RPMI7951 (cell line): ENCODE results near the gene KDM1A. TPM values are rescaled to one million over a fixed set of nuclear protein-coding genes. Genes with fewer than 3 reads are reported as not detected.
A peak's percentile ranks its signal among the peaks of the same experiment; 100 is the strongest.
"Not testable (repeated sequence)": the region's sequence is repeated elsewhere in the genome, so short reads cannot be mapped to it uniquely, and the experiment has no call there.

Experiments used
- DNase-seq: peaks from one replicate; pipeline ENCODE4 v3.0.0-alpha.2; 2012; ENCODE audit warnings: low read depth
- total RNA-seq: library from RNA; depleted of rRNA; stranded (reverse); fragments of >200 nt; shearing (Covaris generic); gene quantifications from 2 replicates; pipeline ENCODE4 v1.2.3, GENCODE V29; 2014; rRNA removed

Gene KDM1A
- 95.1 and 126 TPM in 2 replicates for total RNA-seq

DNA sequence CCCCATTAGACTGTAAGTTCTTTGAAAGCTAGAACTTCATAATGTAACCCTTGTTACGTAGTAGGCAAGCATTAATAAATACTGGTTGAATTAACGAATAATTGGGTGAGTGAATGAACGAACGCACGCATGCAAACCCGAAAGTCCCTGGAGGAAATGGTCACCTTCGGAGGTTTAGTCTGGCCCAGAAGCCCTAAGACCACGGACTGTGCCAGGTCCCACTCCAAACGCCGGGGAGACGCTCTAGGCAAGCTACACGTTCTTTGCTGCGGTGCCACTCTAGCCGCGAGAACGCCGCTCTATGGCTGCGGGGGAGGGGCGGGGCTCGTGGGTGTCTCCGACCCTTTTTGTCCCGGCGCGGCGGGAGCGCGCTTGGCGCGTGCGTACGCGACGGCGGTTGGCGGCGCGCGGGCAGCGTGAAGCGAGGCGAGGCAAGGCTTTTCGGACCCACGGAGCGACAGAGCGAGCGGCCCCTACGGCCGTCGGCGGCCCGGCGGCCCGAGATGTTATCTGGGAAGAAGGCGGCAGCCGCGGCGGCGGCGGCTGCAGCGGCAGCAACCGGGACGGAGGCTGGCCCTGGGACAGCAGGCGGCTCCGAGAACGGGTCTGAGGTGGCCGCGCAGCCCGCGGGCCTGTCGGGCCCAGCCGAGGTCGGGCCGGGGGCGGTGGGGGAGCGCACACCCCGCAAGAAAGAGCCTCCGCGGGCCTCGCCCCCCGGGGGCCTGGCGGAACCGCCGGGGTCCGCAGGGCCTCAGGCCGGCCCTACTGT, at the start of gene KDM1A:
Gene KDM1A, plus strand, starts transcription at position 375 of the 769 bp plus-strand sequence. Its CDS starts 129 bp downstream, at position 504.
- peak; percentile 98 for DNase-seq

GRCh38 chr1:22970096-22970495, 49.2 kb upstream of the KDM1A start:
- DNase-seq = no peak

DNA sequence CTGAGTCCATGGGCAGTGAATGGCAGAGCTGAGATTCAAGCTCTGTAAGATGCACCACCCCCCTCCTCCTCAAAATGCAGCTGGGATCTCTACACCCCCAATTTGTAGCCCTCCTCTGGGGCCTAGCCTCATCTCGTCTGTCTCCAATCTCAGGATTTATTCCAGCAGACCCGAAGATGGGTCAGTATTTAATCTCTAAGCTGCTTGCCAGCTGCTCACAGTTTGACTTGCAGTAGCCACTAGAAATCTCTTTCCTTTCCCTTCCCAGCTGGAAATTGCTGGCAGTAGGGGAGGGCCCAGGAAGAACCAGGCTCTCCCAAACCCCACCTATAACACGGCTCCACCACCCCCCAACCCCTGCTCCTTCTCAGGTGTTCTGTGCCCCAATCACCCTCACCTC, 48.1 kb upstream of the KDM1A start:
- DNase-seq = no peak

DNA sequence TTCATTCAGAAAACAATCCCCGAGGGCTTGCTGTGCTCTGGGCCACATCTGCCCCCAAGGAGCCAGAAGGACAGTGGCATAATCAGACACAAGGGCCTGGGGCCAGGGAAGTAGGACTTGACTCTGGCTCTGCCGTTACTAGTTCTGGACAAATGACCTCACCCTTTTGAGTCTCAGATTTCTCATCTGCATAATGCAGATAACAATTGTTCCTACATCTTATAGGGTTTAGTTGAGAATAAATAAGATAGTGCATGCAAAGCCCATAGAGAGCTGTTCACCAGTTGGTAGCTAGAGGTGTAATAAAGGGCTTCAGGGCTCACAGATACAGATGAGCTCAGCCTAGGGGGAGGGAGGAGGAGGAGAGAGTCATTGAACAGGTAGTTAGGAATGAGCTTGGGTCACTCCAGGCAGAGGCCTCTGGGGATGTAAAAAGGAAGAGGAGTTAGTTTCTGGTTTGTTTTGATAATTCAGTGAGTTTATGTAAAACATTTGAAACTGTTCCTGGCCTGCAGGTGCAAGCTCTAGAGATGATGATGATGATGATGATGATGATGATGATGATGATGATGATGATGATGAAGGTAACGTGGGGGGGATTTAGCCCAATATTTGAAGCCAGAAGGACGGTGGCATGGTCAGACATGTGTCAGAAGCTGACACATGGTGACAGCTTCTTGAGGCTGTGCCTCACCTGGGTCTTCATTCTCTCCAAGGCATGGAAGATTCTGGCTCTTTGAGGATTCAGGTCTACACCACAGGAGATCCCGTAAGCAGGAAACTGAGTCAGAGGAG, 47.5 kb upstream of the KDM1A start:
- DNase-seq = peak; percentile 45

- DNase-seq = no peak
Measured at GRCh38 chr1:22972760-22973159, 46.5 kb upstream of the KDM1A start, which contains the start of gene LACTBL1. Gene LACTBL1 (minus strand): TSS chr1:22972866. CDS start chr1:22972316, 550 bp downstream.

DNA sequence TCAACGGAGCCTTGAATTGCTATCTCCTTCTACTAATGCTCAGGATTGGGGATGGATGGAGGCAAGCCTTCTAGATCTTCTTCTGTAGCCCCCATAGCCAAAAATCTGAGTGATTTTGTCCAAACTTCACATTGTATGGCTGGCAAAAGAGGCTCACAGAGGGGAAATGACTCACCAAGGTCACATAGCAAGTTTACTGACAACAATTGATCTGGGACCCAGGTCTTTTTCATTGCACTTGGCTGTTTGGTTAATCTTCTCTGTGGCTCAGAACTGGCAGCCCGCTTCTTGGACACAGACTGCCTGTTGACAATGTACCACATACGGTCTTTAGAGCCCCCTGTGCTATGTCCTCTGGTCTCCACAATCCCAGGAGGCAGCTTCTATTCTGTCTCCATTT, 43.6 kb upstream of the KDM1A start:
- peak; percentile 38 for DNase-seq

GRCh38 chr1:22976127-22976460, 43.2 kb upstream of the KDM1A start:
- no peak for DNase-seq

DNA sequence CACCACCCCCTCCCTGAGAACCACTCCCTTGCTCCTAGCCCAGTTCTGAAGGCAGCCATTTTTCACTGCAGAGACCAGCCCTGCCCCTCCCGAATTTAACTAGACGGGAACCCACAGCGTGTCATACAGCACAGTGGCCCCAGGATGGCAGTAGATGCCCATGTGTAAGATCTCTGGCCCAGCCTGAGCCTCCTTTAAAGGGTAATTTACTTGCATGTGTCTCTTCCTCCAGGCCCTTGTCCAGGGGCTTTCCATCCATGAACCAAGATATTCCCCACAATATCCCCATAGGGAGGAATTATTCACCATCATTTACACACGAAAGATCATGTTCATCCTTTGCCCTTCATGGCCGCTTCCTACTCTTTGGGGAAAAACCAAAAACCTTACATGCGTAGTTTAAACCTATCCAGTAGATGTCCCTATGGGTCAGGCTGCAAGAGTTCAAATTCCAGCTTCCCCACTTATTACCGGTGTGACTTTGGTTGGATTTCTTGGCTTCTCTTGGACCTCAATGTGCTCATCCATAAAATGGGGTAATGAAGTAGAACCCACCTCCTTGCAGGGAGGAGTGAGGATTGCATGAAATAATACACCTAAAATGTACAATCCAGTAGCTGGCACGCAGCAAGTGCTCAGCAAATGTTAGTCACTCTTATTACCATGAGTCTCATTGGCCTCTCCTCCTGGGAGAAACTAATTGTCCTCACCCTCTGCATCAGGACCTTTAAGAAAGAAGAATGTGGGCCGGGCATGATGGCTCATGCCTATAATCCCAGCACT, 42.6 kb upstream of the KDM1A start:
- DNase-seq = peak; percentile 85

DNA sequence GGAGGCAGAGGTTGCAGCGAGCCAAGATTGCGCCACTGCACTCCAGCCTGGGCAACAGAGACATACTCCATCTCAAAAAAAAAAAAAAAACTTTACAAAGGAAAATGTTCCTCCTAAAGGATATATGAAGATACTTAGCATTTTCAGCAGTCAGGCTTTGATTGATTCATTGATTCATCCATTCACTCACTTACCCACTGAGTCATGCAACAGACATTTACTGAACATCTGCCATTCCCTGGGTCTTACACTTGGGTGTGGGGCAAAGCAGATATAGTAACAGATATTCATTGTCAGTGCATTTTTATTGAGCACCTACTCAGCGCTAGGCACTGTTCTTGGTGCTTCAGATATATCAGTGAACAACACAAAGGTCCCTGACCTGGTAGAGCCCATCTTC, 41.0 kb upstream of the KDM1A start:
- peak; percentile 75 for DNase-seq

DNA sequence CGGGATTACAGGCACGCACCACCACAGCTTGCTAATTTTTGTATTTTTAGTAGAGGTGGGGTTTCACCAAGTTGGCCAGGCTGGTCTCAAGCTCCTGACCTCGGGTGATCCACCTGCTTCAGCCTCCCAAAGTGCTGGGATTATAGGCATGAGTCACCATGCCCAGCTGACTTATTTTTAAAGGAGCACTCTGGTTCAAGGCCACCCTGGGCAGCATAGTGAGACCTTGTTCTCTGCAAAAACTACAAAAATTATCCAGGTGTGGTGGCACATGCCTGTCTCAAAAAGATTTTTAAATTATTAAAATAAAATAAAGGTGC, 38.8 kb upstream of the KDM1A start:
- DNase-seq = not testable (repeated sequence)

- DNase-seq = no peak
Measured at GRCh38 chr1:22983944-22984343, 35.3 kb upstream of the KDM1A start.

DNA sequence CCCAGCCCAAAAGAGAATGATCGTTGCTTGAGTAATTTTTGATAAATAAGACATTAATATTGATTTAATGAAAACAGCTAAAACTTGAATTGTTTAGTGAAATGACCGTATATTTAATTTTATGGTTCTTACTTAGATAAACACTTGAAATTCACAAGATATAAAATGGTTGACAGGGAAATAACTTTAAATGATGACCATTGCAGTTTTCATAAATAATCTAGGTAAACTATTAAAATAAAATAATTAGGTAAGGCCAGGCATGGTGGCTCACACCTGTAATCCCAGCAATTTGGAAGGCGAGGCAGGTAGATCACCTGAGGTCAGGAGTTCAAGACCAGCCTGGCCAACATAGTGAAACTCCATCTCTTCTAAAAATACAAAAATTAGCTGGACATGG, 26.9 kb upstream of the KDM1A start:
- DNase-seq = not testable (repeated sequence)

DNA sequence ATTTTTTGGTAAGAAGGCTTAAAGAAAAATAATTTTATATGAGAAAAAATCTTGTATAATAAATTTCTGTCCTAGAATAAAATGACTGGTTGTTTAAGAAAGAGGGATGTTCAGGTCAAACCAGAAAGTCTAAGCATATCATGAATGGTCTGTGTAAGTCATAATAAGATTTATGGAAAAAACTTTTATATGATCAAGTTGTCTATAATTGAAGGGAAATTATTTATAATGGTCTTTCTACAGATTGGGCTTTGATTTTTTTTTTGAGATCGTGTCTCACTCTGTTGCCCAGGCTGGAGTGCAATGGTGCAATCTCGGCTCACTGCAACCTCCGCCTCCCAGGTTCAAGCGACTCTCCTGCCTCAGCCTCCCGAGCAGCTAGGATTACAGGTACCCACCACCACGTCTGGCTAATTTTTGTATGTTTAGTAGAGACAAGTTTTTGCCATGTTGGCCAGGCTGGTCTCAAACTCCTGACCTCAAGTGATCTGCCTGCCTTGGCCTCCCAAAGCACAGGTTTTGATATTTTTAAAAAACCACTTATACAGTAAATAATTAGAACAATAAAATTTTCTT, 26.0 kb upstream of the KDM1A start:
- not testable (repeated sequence) for DNase-seq

DNA sequence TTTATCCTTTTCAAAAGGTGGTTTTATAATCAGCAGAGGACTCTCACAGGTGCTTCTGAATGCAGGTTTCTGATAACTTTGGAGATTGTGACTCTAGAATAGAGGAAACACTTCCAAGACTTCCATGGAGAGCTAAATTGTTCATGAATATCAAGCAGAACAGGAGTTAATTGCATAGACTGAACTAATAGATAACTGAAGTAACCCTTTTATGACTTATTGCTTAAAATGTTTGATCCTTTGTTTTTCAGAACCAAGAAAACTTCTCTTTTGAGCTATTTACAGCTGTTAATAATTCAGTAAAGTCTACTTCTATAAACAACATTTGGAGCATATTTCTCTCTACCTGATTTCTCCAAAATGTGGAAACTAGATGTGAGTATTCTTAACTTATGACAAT, 23.5 kb upstream of the KDM1A start:
- DNase-seq = no peak

GRCh38 chr1:22997528-22997927, 21.7 kb upstream of the KDM1A start:
- not testable (repeated sequence) for DNase-seq

- DNase-seq = not testable (repeated sequence)
Measured at GRCh38 chr1:23000133-23000532, 19.1 kb upstream of the KDM1A start.

GRCh38 chr1:23002218-23002617, 17.1 kb upstream of the KDM1A start:
- DNase-seq = peak; percentile 37

DNA sequence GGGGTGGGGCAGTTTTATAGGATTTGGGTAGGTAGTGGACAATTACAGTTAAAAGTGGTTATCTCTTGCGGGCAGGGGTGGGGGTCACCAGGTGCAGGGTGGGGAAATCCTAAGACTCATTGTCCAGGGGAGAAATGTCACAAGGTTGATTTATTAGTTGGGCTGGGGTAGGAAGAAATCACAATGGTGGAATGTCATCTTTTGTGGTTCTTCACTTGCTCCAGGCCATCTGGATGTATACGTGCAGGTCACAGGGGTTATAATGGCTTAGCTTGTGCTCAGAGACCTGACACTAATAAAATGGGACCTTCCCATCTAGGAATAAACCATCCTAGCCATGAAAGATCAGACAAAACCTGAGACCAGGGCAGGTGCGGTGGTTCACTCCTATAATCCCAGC, 15.2 kb upstream of the KDM1A start:
- DNase-seq = peak; percentile 18

GRCh38 chr1:23004769-23005168, 14.5 kb upstream of the KDM1A start:
- not testable (repeated sequence) for DNase-seq

DNA sequence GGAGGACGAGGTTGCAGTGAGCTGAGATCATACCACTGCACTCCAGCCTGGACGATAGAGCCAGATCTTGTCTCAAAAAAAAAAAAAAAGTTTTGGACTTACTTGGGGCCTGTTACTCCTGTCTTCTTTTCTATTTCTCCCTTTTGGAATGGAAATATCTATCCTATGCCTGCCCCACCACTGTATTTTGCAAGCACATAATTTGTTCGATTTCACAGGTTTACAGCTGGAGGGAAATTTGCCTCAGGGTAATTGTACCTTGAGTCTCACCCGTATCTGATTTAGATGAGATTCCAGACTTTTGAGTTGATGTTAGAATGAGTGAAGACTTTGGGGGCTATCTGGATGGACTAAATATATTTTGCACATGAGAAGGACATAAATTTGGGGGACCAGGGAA, 12.2 kb upstream of the KDM1A start:
- no peak for DNase-seq

DNA sequence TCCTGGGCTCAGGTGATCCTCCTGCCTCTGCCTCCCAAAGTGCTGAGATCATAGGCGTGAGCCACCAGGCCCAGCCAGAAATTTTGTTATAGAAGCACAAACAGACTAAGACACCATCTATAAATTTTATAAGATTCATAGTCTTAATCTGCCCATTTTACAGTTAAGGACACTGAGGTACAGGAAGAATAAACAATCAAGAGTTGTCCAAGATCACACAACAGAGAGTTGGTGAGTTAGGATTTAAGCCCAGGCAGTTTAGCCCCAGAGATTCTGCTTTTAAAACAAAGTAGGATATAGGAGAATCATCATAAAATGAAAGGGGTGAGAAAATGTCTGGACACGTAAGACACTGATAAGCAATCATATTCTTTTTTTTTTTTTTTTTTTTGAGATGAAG, 10.4 kb upstream of the KDM1A start:
- no peak for DNase-seq

DNA sequence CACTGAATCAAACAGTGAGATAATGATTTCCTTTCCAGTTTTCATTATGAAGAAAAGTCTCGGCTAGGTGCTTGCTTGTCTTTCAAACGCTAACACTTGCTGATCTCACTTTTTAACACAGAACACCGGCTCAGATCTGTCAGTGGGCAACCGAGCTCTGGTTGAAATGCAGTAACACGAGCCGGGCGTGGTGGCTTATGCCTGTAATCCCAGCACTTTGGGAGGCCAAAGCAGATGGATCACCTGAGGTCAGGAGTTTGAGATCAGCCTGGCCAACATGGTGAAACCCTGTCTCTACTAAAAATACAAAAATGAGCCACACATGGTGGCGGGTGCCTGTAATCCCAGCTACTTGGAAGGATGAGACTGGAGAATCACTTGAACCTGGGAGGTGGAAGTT, 9.2 kb upstream of the KDM1A start:
- not testable (repeated sequence) for DNase-seq
